Measurements from ENCODE around the gene CST9. TPM values are rescaled to one million over a fixed set of nuclear protein-coding genes. Genes with fewer than 3 reads are reported as not detected.

Gene CST9
- total RNA-seq, 4 donors from 2014 or later: 0.28 TPM; not detected in 3

DNA sequence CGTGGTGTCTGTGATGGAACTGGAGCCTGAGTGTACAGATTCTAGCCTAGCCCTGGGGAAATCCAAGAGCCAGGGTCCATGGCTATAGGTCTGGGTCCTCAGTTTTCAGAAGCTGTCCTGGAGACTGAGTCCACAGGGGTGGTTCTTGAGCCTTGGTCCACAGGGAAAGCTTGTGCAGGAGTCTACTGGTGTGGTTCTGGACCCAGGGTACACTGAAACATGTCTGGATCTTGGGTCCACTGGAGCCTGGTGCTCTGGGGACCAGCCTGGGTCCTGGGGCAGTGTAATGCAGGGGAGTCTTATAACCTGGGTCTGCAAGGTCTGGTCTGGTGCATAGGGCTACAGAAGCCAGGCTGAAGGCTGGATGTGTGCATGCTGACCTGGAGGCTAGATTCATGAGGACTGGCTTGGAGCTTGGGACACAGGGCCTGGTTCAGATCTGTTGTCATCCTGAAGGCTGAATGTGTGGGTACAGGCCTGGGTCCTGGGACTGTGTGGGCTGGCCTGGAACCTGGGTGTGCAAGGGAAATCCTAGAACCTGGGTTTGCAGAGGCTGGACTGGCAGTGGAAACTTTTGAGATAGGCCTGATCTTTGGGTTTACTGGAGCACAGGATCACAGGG, 42.9 kb downstream of the CST9 start:
- TF ChIP-seq CTCF (IDR thresholded peaks at IDR 0.05): no peak
- DNase-seq (ENCODE audit: low spot score): no peak
- ATAC-seq (ENCODE audit: low FRiP score): no peak

- no peak for DNase-seq (ENCODE audit: low spot score)
- no peak for TF ChIP-seq CTCF (IDR thresholded peaks at IDR 0.05)
- no peak for ATAC-seq (ENCODE audit: low FRiP score)
These were observed 51.3 kb downstream of the CST9 start for GRCh38 chr20:23554401-23554800.

Other genes with a start within 250 kb of the CST9 start
- gene GZF1, start 243.7 kb downstream of the CST9 start, total RNA-seq: 10 to 100 TPM; 12.7 to 29.0 (median 18.8) TPM
- 10 to 100 TPM in 3 of 4 donors, 1 to 10 TPM in 1; 7.0 to 14.8 (median 13.1) TPM for gene NAPB, start 184.4 kb downstream of the CST9 start, total RNA-seq
- gene CSTL1, start 166.2 kb downstream of the CST9 start, total RNA-seq: not detected
- not detected for gene CST11, start 153.0 kb downstream of the CST9 start, total RNA-seq
- gene CST8, start 114.8 kb downstream of the CST9 start, total RNA-seq: not detected
- gene CST9L, start 37.4 kb downstream of the CST9 start, total RNA-seq: not detected
- 1,000 to 10,000 TPM; 1,117 to 1,890 (median 1,478) TPM for gene CST3, start 32.0 kb upstream of the CST9 start, total RNA-seq
- not detected for gene CST4, start 83.1 kb upstream of the CST9 start, total RNA-seq
- gene CST1, start 145.0 kb upstream of the CST9 start, total RNA-seq: not detected
- under 1 TPM in 1 of 4 donors, not detected in 3; 0.93 TPM for gene CST2, start 220.8 kb upstream of the CST9 start, total RNA-seq

All from omental fat pad (tissue), 4 donors.